Measurements from ENCODE around the gene USP22. TPM values are rescaled to one million over a fixed set of nuclear protein-coding genes. Genes with fewer than 3 reads are reported as not detected.

The USP22 gene
- total and polyA plus RNA-seq, 4 donors: 33.3 to 180 (median 112) TPM

- Histone ChIP-seq H3K27ac (ENCODE audit: low read depth in 1 of 2, low read length in 1 of 2) (no peak overlapping the region), H3K4me3 (no peak overlapping the region), H3K36me3 (ENCODE audit: control insufficient read depth in 4 of 4, insufficient read depth in 4 of 4, low read length in 4 of 4) (peaks cover 0 to 1% (median 0%) of the 10 kb centered on the region in 4 donors), H3K4me1 (ENCODE audit: control insufficient read depth in 5 of 5, insufficient read depth in 5 of 5, low read length in 5 of 5) (peaks cover 0 to 6% (median 2%) of the 10 kb centered on the region in 5 donors), H3K9me3 (ENCODE audit: control insufficient read depth in 4 of 4, insufficient read depth in 3 of 4, low read length in 3 of 4) (no peaks in the 10 kb centered on the region), H3K27me3 (ENCODE audit: control insufficient read depth in 3 of 3, insufficient read depth in 3 of 3, low read length in 2 of 3) (no peaks in the 10 kb centered on the region), H3K9ac (ENCODE audit: insufficient read depth in 1 of 2, low read length in 2 of 2) (peak overlapping the region in 1 of 2 donors; percentile 35)
- 66 to 72% methylated on average over 17 of the region's 17 CpGs for WGBS, 2 donors
- peak; percentile 85 to 88 (median 87) for DNase-seq
- ATAC-seq (ENCODE audit: insufficient read depth, low FRiP score): peak; percentile 47
- peak; percentile 71 for TF ChIP-seq CTCF (IDR thresholded peaks at IDR 0.05; ENCODE audit: control extremely low read depth, extremely low read depth)
These were observed 49.6 kb downstream of the USP22 start for GRCh38 chr17:20992987-20993862.

- DNase-seq (no peak), ATAC-seq (ENCODE audit: insufficient read depth, low FRiP score) (no peak)
- no peak overlapping the region for H3K4me3 ChIP-seq
- no peaks in the 10 kb centered on the region for H3K36me3 ChIP-seq (ENCODE audit: control insufficient read depth in 4 of 4, insufficient read depth in 4 of 4, low read length in 4 of 4)
- no peak overlapping the region for H3K9ac ChIP-seq (ENCODE audit: insufficient read depth in 1 of 2, low read length in 2 of 2)
- no peak for TF ChIP-seq CTCF (IDR thresholded peaks at IDR 0.05; ENCODE audit: control extremely low read depth, extremely low read depth)
- H3K27me3 ChIP-seq (ENCODE audit: control insufficient read depth in 3 of 3, insufficient read depth in 3 of 3, low read length in 2 of 3): no peaks in the 10 kb centered on the region
- no peak overlapping the region for H3K27ac ChIP-seq (ENCODE audit: low read depth in 1 of 2, low read length in 1 of 2)
- no peaks in the 10 kb centered on the region for H3K9me3 ChIP-seq (ENCODE audit: control insufficient read depth in 4 of 4, insufficient read depth in 3 of 4, low read length in 3 of 4)
- 75 to 77% methylated on average over 11 to 12 of the region's 12 CpGs for WGBS, 2 donors
- peaks cover 0 to 6% (median 0%) of the 10 kb centered on the region in 5 donors for H3K4me1 ChIP-seq (ENCODE audit: control insufficient read depth in 5 of 5, insufficient read depth in 5 of 5, low read length in 5 of 5)
These were observed 50.4 kb downstream of the USP22 start for GRCh38 chr17:20992416-20992815.

GRCh38 chr17:20991276-20992037 is 51.4 kb downstream of the USP22 start:
- H3K36me3 ChIP-seq (ENCODE audit: control insufficient read depth in 4 of 4, insufficient read depth in 4 of 4, low read length in 4 of 4): no peaks in the 10 kb centered on the region
- H3K27me3 ChIP-seq (ENCODE audit: control insufficient read depth in 3 of 3, insufficient read depth in 3 of 3, low read length in 2 of 3): no peaks in the 10 kb centered on the region
- ATAC-seq (ENCODE audit: insufficient read depth, low FRiP score): no peak
- H3K27ac ChIP-seq (ENCODE audit: low read depth in 1 of 2, low read length in 1 of 2): no peak overlapping the region
- no peak for DNase-seq
- no peak for TF ChIP-seq CTCF (IDR thresholded peaks at IDR 0.05; ENCODE audit: control extremely low read depth, extremely low read depth)
- 90 to 91% methylated on average over 17 of the region's 17 CpGs for WGBS, 2 donors
- H3K4me1 ChIP-seq (ENCODE audit: control insufficient read depth in 5 of 5, insufficient read depth in 5 of 5, low read length in 5 of 5): peaks cover 0 to 6% (median 0%) of the 10 kb centered on the region in 5 donors
- no peak overlapping the region for H3K9ac ChIP-seq (ENCODE audit: insufficient read depth in 1 of 2, low read length in 2 of 2)
- no peaks in the 10 kb centered on the region for H3K9me3 ChIP-seq (ENCODE audit: control insufficient read depth in 4 of 4, insufficient read depth in 3 of 4, low read length in 3 of 4)
- no peak overlapping the region for H3K4me3 ChIP-seq
